ENCODE results near the gene SULF2.
"Not testable (repeated sequence)": the region's sequence is repeated elsewhere in the genome, so short reads cannot be mapped to it uniquely, and the experiment has no call there.

Gene SULF2

DNA sequence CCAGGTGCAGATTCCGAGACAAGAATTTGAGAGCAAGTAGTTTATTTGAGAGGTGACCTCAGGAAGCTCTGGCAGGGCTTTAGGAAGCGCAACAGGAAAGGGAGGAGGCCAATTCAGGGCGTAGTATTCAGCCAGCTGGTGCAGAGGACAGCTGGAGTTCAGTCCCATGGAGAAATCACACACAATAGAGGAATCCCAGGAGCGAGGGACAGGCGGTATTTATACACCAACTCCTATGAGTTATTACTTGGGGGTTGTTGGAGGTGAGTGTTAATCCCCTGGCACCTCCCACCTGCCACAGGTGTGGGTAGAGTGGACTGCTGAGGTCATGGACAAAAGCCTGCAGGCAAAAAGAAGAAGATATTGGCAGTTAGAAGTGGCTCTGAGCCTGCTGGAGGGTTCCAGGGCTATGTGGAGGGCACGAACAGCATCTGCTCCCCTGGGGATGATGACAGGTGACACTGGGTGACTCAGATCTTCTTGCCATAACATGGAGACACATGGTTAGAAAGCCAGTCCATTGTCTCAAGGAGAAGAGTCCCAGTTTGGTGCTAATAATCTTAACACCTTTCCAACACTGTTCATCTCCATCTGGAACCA is 13.9 kb upstream of the SULF2 start:
- Histone ChIP-seq H3K9ac (no peak overlapping the region), H4K20me1 (no peaks in the 10 kb centered on the region), H3K4me1 (peaks cover 4 to 21% (median 9%) of the 10 kb centered on the region in 10 experiments; a peak in 13 of 20 replicates), H3K4me3 (no peak overlapping the region), H3K36me3 (no peaks in the 10 kb centered on the region), H3K27ac (no peak overlapping the region), H3K27me3 (no peaks in the 10 kb centered on the region), H3K9me3 (replicated peaks in 1 of 11) (no peaks in the 10 kb centered on the region), H3K4me2 (peak overlapping the region in 10 of 11 experiments; percentile 23 to 50 (median 38); a peak in 12 of 22 replicates)
- no peak for TF ChIP-seq Cebpa-rat (IDR thresholded peaks at IDR 0.05)

DNA sequence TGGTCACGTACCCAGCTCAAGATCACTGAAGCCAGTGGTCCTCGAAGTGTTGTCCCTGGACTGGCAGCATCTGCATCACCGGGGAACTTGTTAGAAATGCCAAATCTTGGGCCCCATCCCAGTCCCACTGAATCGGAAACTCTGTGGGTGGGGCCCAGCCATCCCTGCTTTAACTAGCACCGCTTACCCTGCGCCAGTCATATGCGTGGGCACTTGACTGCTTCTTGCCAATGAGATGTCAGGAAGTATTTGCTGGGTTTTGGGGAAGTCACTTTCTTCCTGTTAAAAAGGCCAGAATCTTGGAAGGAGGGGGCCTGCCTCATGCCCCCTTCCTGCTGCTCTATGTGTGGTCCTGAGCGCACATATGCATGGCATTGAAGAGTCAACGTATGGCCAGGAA is 11.7 kb upstream of the SULF2 start:
- Histone ChIP-seq H3K27ac (no peak overlapping the region), H3K9me3 (replicated peaks in 1 of 11) (no peaks in the 10 kb centered on the region), H3K4me3 (no peak overlapping the region), H4K20me1 (no peaks in the 10 kb centered on the region), H3K36me3 (no peaks in the 10 kb centered on the region), H3K4me2 (peak overlapping the region in 3 of 11 experiments; percentile 12 to 37 (median 34); a peak in 3 of 22 replicates), H3K9ac (no peak overlapping the region), H3K27me3 (no peaks in the 10 kb centered on the region), H3K4me1 (peaks cover 12 to 29% (median 18%) of the 10 kb centered on the region in 10 experiments)
- TF ChIP-seq Cebpa-rat (IDR thresholded peaks at IDR 0.05): no peak

DNA sequence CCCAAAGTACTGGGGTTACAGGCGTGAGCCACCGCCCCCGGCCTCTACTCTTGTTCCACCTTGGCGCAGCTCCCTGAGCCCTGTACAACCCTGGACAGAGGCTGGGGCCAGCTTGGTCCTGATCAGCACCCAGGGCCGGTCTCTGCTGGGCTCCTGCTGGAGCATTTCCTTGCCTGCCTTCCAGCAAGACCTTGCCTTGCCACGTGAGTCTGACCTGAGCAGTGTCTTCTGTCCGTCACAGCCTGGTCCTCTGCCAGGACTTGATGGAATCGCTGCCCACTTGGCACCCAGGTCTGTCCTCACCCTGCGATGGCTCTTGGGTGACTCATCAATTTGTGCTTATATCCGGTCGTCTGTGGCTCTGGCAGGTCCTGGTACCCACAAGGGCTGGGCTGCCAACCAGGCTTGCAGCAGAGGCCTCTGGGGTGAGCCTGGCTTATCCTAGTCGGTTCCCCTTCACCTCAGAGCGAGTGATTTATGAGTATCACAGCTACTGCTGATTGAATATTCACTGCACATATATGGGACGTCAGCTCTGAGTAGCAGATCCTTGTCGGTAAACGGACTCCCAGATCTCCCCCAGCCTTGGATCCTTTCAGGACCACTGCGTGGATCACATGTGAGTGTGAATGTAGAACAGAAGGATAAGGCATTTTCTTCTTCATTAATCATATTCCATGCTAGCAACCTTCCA is 10.1 kb upstream of the SULF2 start:
- TF ChIP-seq Cebpa-rat (IDR thresholded peaks at IDR 0.05): no peak
- H4K20me1 ChIP-seq: no peaks in the 10 kb centered on the region
- no peaks in the 10 kb centered on the region for H3K36me3 ChIP-seq
- no peak overlapping the region for H3K4me3 ChIP-seq
- H3K9me3 ChIP-seq (replicated peaks in 1 of 11): no peaks in the 10 kb centered on the region
- H3K9ac ChIP-seq: no peak overlapping the region
- H3K27ac ChIP-seq: no peak overlapping the region
- H3K4me2 ChIP-seq: peak overlapping the region in 1 of 11 experiments; percentile 24; a peak in 1 of 22 replicates
- peaks cover 16 to 34% (median 22%) of the 10 kb centered on the region in 10 experiments for H3K4me1 ChIP-seq
- no peaks in the 10 kb centered on the region; a peak in 1 of 22 replicates for H3K27me3 ChIP-seq

DNA sequence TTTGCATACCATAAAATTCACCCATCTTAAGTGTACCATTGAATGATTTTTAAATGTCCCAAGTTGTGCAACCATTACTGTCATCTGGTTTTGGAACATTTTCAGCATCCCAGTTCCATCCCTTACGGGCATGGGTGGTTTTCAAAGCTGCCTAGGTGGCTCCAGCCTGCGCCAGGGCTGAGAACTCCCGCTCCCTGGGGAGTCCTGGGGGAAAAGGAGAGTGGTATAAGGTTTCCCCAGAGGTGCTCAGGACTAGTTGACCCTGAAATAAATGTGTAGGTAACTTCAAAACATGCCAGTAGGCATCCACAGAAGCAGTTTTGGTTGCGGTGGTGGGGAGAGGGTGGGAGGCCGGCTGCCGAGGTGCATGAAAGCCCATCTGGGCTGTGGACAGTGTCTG is 9.0 kb upstream of the SULF2 start:
- H3K9me3 ChIP-seq (replicated peaks in 1 of 11); H3K36me3 ChIP-seq; H4K20me1 ChIP-seq; H3K4me3 ChIP-seq; H3K4me2 ChIP-seq; H3K27ac ChIP-seq; H3K27me3 ChIP-seq; H3K9ac ChIP-seq: not testable (repeated sequence)
- H3K4me1 ChIP-seq: peaks cover 14 to 32% (median 18%) of the 10 kb centered on the region in 10 experiments

DNA sequence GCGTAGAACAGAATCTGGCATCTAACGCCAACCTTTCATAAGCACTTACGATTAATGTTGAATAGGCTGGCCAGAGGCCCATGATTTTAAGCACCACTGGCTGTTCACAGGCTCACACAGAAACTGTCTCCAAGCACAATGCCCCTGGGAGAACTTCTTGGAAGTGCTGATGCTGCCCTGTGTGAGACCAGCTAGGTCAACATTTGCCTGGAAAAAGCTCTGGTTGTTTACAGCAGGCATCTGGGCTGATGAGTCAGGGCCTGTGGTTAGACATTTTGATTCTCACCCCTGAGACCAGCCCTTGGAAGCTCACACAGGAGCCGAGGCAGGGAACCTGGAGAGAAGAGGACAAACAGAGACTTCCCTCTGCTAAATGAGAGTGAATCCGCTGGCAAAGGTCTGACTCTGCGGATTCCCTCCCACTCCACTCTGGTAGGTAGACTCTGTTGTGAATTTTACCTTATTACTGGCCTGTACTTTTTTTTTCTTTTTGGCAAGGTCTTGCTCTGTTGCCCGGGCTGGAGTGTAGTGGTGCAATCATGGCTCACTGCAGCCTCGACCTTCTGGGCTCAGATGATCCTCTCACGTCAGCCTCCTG is 6.8 kb upstream of the SULF2 start:
- H3K4me3 ChIP-seq: no peak overlapping the region
- H3K9me3 ChIP-seq (replicated peaks in 1 of 11): no peaks in the 10 kb centered on the region
- H3K4me2 ChIP-seq: peak overlapping the region; percentile 1 to 77 (median 46); a peak in 20 of 22 replicates
- H4K20me1 ChIP-seq: no peaks in the 10 kb centered on the region; a peak in 1 of 22 replicates
- H3K4me1 ChIP-seq: peaks cover 10 to 26% (median 16%) of the 10 kb centered on the region in 10 experiments; a peak in 19 of 20 replicates
- peaks cover 12 to 31% (median 21%) of the 10 kb centered on the region in 11 experiments for H3K27me3 ChIP-seq
- no peak for TF ChIP-seq Cebpa-rat (IDR thresholded peaks at IDR 0.05)
- H3K9ac ChIP-seq: peak overlapping the region in 1 of 11 experiments; percentile 38; a peak in 1 of 22 replicates
- H3K27ac ChIP-seq: peak overlapping the region in 4 of 11 experiments; percentile 21 to 44 (median 27); a peak in 3 of 22 replicates
- H3K36me3 ChIP-seq: no peaks in the 10 kb centered on the region

DNA sequence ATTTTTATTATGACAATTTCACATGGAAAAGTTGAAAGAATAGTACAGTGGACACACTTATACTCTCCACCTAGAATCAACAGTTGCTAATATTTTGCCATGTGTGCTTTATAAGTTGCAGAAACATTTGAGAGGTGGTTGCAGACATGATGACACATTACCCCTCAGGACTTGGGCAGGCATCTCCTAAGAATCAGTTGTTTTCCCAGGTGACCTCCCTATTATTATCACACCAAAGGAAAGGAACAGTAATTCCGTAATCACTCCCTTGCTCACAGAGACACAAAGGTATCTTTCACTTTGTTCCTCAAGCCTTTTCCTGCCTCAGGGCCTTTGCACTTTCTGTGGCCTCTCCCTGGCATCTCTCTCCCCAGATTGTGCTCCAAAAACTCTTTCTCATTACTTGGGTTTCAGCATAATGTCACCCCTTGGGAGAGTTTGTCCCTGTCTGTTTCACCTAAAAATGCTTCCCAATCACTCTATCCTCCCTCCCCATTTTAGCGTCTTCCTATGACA is 5.9 kb upstream of the SULF2 start:
- H3K4me1 ChIP-seq: peaks cover 13 to 29% (median 17%) of the 10 kb centered on the region in 10 experiments; a peak in 19 of 20 replicates
- TF ChIP-seq Cebpa-rat (IDR thresholded peaks at IDR 0.05): no peak
- H3K9ac ChIP-seq: no peak overlapping the region
- H4K20me1 ChIP-seq: peaks cover 0 to 2% (median 0%) of the 10 kb centered on the region in 11 experiments; a peak in 3 of 22 replicates
- H3K4me2 ChIP-seq: peak overlapping the region in 1 of 11 experiments; percentile 32; a peak in 1 of 22 replicates
- no peaks in the 10 kb centered on the region for H3K36me3 ChIP-seq
- H3K4me3 ChIP-seq: no peak overlapping the region
- H3K27ac ChIP-seq: no peak overlapping the region
- peaks cover 16 to 41% (median 30%) of the 10 kb centered on the region in 11 experiments for H3K27me3 ChIP-seq
- H3K9me3 ChIP-seq (replicated peaks in 1 of 11): no peaks in the 10 kb centered on the region

DNA sequence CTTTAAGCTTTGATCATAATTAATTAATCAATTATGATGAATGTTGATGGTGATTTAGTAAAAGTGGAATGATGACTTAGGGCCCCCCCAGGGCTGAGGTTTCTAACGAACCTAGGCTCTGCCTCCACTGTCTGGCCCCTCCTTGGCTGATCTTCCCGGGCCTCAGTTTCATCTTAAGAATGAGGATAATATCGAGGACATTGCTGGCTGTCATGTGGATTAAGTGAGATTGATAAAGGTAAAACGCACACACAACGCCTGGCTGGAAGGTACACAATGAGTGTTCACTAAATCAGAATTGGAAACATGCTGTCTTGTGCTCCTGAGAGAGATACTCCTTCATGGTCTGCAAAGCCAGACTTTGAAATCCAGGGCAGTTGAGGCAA is 5.3 kb upstream of the SULF2 start:
- Histone ChIP-seq H3K4me3 (no peak overlapping the region), H3K36me3 (no peaks in the 10 kb centered on the region), H3K9ac (no peak overlapping the region), H4K20me1 (peaks cover 0 to 8% (median 0%) of the 10 kb centered on the region in 11 experiments; a peak in 4 of 22 replicates), H3K27me3 (peaks cover 19 to 47% (median 36%) of the 10 kb centered on the region in 11 experiments), H3K4me1 (peaks cover 13 to 32% (median 23%) of the 10 kb centered on the region in 10 experiments; a peak in 19 of 20 replicates), H3K27ac (no peak overlapping the region), H3K4me2 (no peak overlapping the region), H3K9me3 (replicated peaks in 1 of 11) (no peaks in the 10 kb centered on the region)
- TF ChIP-seq Cebpa-rat (IDR thresholded peaks at IDR 0.05): no peak

DNA sequence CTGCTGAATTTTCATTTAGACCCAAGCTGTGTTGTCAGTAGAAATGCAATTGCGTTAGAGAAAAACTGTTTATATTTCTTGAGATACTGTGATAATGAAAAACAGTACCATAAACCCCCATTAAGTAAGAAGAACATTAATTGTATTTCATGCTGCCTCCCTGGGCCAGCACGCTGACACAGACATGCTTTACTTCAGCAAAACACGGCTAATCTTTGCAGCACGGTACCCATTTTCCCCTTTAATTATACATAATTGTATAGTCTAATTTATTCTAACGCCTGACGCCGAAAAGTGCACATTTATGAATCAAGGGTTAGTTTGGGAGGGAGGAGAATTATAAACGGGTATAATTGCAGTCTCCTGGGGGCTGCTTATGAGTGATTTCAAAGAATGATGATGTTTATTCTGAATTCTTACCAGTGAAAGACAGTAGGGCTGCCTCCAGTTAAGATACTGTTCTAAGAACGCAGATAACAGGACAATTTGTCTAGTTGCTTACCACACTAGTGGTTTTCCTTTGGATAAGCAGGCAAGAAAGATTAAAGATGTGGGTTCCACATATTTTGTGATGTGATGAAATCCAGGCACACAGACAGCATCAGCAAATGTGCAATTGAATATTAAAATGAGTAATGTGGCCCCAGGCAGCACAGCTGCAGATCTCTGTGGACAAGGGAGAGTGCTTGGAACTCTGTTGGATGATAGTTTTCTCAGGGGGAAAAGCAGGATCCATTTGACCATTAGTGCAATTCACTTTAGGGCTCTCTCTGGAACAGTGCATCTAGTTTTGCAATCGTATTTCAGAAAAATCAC is 4.7 kb upstream of the SULF2 start:
- H3K36me3 ChIP-seq: no peaks in the 10 kb centered on the region
- H3K27me3 ChIP-seq: peaks cover 20 to 53% (median 42%) of the 10 kb centered on the region in 11 experiments
- TF ChIP-seq Cebpa-rat (IDR thresholded peaks at IDR 0.05): no peak
- peaks cover 0 to 9% (median 0%) of the 10 kb centered on the region in 11 experiments; a peak in 4 of 22 replicates for H4K20me1 ChIP-seq
- H3K9ac ChIP-seq: no peak overlapping the region
- no peaks in the 10 kb centered on the region for H3K9me3 ChIP-seq (replicated peaks in 1 of 11)
- H3K4me2 ChIP-seq: no peak overlapping the region
- H3K27ac ChIP-seq: no peak overlapping the region
- no peak overlapping the region for H3K4me3 ChIP-seq
- H3K4me1 ChIP-seq: peaks cover 13 to 28% (median 23%) of the 10 kb centered on the region in 10 experiments; a peak in 19 of 20 replicates

Measured in BLaER1 treated with 17β-estradiol and CSF1 and Interleukin-3, amounts not matched to agents 10 nM and 100 nM (cell line).